Measurements from ENCODE around the gene PPP1R16B.

PPP1R16B gene

GRCh38 chr20:38918172-38918571 is 112.7 kb downstream of the PPP1R16B start:
- no peak for TF ChIP-seq EZH2phosphoT487 (conservative IDR thresholded peaks at IDR 0.05; ENCODE audit: low read length)
- TF ChIP-seq CTCF (IDR thresholded peaks at IDR 0.05; ENCODE audit: insufficient read depth, low read length, poor library complexity, severe bottlenecking): no peak
- H4K20me1 ChIP-seq (ENCODE audit: low read depth, low read length): no peaks in the 10 kb centered on the region
- H3K9me3 ChIP-seq (ENCODE audit: insufficient read depth, low read length): no peaks in the 10 kb centered on the region
- no peak overlapping the region for H3K9ac ChIP-seq (ENCODE audit: low read length)
- H2AFZ ChIP-seq (ENCODE audit: low read depth, low read length, severe bottlenecking): no peak overlapping the region
- no peak overlapping the region for H3K4me2 ChIP-seq (ENCODE audit: low read depth, low read length, poor library complexity, severe bottlenecking)
- no peak overlapping the region for H3K27ac ChIP-seq (ENCODE audit: low read depth, low read length)
- H3F3A ChIP-seq (ENCODE audit: insufficient read depth): no peaks in the 10 kb centered on the region
- H3K79me2 ChIP-seq (ENCODE audit: insufficient read depth, low read length): no peaks in the 10 kb centered on the region
- no peaks in the 10 kb centered on the region for H3K27me3 ChIP-seq (ENCODE audit: low read length)
- H3K36me3 ChIP-seq (ENCODE audit: low read length): peaks cover 18% of the 10 kb centered on the region
- H3K4me3 ChIP-seq (ENCODE audit: insufficient read depth, low read length, poor library complexity, severe bottlenecking): no peak overlapping the region
- H3K9me2 ChIP-seq (replicated peaks; ENCODE audit: insufficient read depth, low read length): no peaks in the 10 kb centered on the region

GRCh38 chr20:38919683-38920082 is 114.2 kb downstream of the PPP1R16B start:
- Histone ChIP-seq H3K36me3 (ENCODE audit: low read length) (peaks cover 15% of the 10 kb centered on the region), H4K20me1 (ENCODE audit: low read depth, low read length) (no peaks in the 10 kb centered on the region), H3K27me3 (ENCODE audit: low read length) (no peaks in the 10 kb centered on the region), H3K4me3 (ENCODE audit: insufficient read depth, low read length, poor library complexity, severe bottlenecking) (no peak overlapping the region), H3K9ac (ENCODE audit: low read length) (no peak overlapping the region), H3K27ac (ENCODE audit: low read depth, low read length) (no peak overlapping the region), H3K9me2 (replicated peaks; ENCODE audit: insufficient read depth, low read length) (no peaks in the 10 kb centered on the region), H3K4me2 (ENCODE audit: low read depth, low read length, poor library complexity, severe bottlenecking) (no peak overlapping the region), H3K79me2 (ENCODE audit: insufficient read depth, low read length) (no peaks in the 10 kb centered on the region), H2AFZ (ENCODE audit: low read depth, low read length, severe bottlenecking) (no peak overlapping the region), H3K9me3 (ENCODE audit: insufficient read depth, low read length) (no peaks in the 10 kb centered on the region), H3F3A (ENCODE audit: insufficient read depth) (peaks cover 6% of the 10 kb centered on the region; the same call in 1 of the 2 replicates)
- TF ChIP-seq EZH2phosphoT487 (conservative IDR thresholded peaks at IDR 0.05; ENCODE audit: low read length) (no peak), CTCF (IDR thresholded peaks at IDR 0.05; ENCODE audit: insufficient read depth, low read length, poor library complexity, severe bottlenecking) (no peak)

- Histone ChIP-seq H3K4me2 (ENCODE audit: low read depth, low read length, poor library complexity, severe bottlenecking) (no peak overlapping the region), H3F3A (ENCODE audit: insufficient read depth) (peaks cover 12% of the 10 kb centered on the region), H3K4me3 (ENCODE audit: insufficient read depth, low read length, poor library complexity, severe bottlenecking) (no peak overlapping the region), H3K27ac (ENCODE audit: low read depth, low read length) (no peak overlapping the region), H3K9me3 (ENCODE audit: insufficient read depth, low read length) (no peaks in the 10 kb centered on the region), H4K20me1 (ENCODE audit: low read depth, low read length) (no peaks in the 10 kb centered on the region), H3K9ac (ENCODE audit: low read length) (no peak overlapping the region), H3K27me3 (ENCODE audit: low read length) (no peaks in the 10 kb centered on the region), H3K9me2 (replicated peaks; ENCODE audit: insufficient read depth, low read length) (no peaks in the 10 kb centered on the region), H3K79me2 (ENCODE audit: insufficient read depth, low read length) (no peaks in the 10 kb centered on the region), H2AFZ (ENCODE audit: low read depth, low read length, severe bottlenecking) (no peak overlapping the region), H3K36me3 (ENCODE audit: low read length) (peaks cover 15% of the 10 kb centered on the region)
- TF ChIP-seq EZH2phosphoT487 (conservative IDR thresholded peaks at IDR 0.05; ENCODE audit: low read length) (no peak), CTCF (IDR thresholded peaks at IDR 0.05; ENCODE audit: insufficient read depth, low read length, poor library complexity, severe bottlenecking) (no peak)
Measured at GRCh38 chr20:38920411-38920810, 114.9 kb downstream of the PPP1R16B start.

Measured in SU-DHL-6 (cell line).